A549 (cell line): Measurements from ENCODE around the gene EIF4E2.

ENCODE experiments used
- BHLHE40 ChIP-seq: IDR thresholded peaks from 2 replicates; pipeline ENCODE4 v1.6.1; 2012; ENCODE audit warnings: low read depth, low read length, inconsistent platforms
- CTCF ChIP-seq: fragments of >200 bp; sonication (Bioruptor Twin); formaldehyde crosslinking; IDR thresholded peaks from 3 replicates; pipeline ENCODE4 v1.5.1; 2016
- ESRRA ChIP-seq: fragments of 150-350 bp; IDR thresholded peaks from 2 replicates; pipeline ENCODE4 v1.6.1; 2014; ENCODE audit warnings: mild to moderate bottlenecking, low read length, borderline replicate concordance
- HMGXB4 ChIP-seq: fragments of 250-450 bp; sonication (Bioruptor Pico); IDR thresholded peaks from 2 replicates; pipeline ENCODE4 v1.5.0; 2021; ENCODE audit warnings: mild to moderate bottlenecking, moderate library complexity, borderline replicate concordance
- JUN ChIP-seq, 2 experiments: fragments of >200 bp; sonication (Bioruptor Twin); formaldehyde crosslinking; IDR thresholded peaks; 2 replicates in 1 of 2; 3 replicates in 1 of 2; pipeline ENCODE4 v1.6.1; 2016 to 2017
- MAFK ChIP-seq: fragments of 450-650 bp; IDR thresholded peaks from 2 replicates; pipeline ENCODE4 v1.6.1; 2014; ENCODE audit not compliant: partially characterized antibody
- MAX ChIP-seq: IDR thresholded peaks from 2 replicates; pipeline ENCODE4 v1.6.1; 2012
- RFX5 ChIP-seq: fragments of 450-650 bp; IDR thresholded peaks from 2 replicates; pipeline ENCODE4 v1.7.1; 2014; ENCODE audit warnings: antibody characterized with exemption, mild to moderate bottlenecking, moderate library complexity
- USF2 ChIP-seq: fragments of 450-650 bp; IDR thresholded peaks from 2 replicates; pipeline ENCODE4 v1.6.1; 2014; ENCODE audit warnings: antibody characterized with exemption
- ZC3H11A ChIP-seq: fragments of 450-650 bp; IDR thresholded peaks from 2 replicates; pipeline ENCODE4 v1.6.1; 2014; ENCODE audit warnings: antibody characterized with exemption, mild to moderate bottlenecking

GRCh38 chr2:232521959-232522622 is 28.4 kb upstream of the EIF4E2 start:
- TF ChIP-seq MAFK (no peak), CTCF (peak; percentile 97), BHLHE40 (no peak), ESRRA (no peak), USF2 (no peak), HMGXB4 (CRISPR knock-in tag) (no peak), MAX (no peak), RFX5 (no peak), JUN (IDR thresholded peaks at IDR 0.05) (no peak), ZC3H11A (no peak)
